Measurements from ENCODE around the gene ARFRP1.

DNA sequence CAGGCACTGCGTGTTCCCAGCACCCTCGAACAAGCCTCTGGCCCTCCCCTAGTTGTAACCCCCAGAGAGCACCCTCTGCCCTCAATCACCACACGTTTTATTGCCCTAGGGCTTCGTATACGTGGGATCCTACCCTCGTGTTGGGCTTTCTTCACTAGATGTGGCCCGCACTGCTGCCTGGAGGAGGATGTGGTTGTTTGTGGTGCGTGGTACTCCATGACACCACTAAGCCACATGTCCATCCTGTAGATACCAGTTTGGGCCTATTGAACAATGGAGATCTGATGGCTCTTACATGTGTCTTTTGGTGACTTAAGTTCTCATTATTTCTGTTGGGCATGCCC is 48.8 kb upstream of the ARFRP1 start:
- TF ChIP-seq, protein P1, sequence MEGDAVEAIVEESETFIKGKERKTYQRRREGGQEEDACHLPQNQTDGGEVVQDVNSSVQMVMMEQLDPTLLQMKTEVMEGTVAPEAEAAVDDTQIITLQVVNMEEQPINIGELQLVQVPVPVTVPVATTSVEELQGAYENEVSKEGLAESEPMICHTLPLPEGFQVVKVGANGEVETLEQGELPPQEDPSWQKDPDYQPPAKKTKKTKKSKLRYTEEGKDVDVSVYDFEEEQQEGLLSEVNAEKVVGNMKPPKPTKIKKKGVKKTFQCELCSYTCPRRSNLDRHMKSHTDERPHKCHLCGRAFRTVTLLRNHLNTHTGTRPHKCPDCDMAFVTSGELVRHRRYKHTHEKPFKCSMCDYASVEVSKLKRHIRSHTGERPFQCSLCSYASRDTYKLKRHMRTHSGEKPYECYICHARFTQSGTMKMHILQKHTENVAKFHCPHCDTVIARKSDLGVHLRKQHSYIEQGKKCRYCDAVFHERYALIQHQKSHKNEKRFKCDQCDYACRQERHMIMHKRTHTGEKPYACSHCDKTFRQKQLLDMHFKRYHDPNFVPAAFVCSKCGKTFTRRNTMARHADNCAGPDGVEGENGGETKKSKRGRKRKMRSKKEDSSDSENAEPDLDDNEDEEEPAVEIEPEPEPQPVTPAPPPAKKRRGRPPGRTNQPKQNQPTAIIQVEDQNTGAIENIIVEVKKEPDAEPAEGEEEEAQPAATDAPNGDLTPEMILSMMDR (IDR thresholded peaks at IDR 0.05), result no peak
- TF ChIP-seq ZFX (IDR thresholded peaks at IDR 0.05; ENCODE audit: borderline replicate concordance), result no peak
